K562 (cell line): Measurements from ENCODE around the gene SPAG7. TPM values are rescaled to one million over a fixed set of nuclear protein-coding genes. Genes with fewer than 3 reads are reported as not detected.

ENCODE experiments used
- ARID1B ChIP-seq: fragments of 450-650 bp; IDR thresholded peaks from 2 replicates; pipeline ENCODE4 v1.6.1; 2016; ENCODE audit warnings: antibody characterized with exemption, mild to moderate bottlenecking, inconsistent platforms
- C11orf30 ChIP-seq: fragments of 450-650 bp; IDR thresholded peaks from 2 replicates; pipeline ENCODE4 v1.6.1; 2016; ENCODE audit warnings: low read depth, mild to moderate bottlenecking
- CBX8 ChIP-seq: fragments of 200-600 bp; sonication (generic); IDR thresholded peaks from 2 replicates; pipeline ENCODE4 v1.6.1; 2012; ENCODE audit warnings: borderline replicate concordance, mixed run types, low read depth, mild to moderate bottlenecking, moderate library complexity, mixed read lengths, low read length, control low read depth, inconsistent platforms; ENCODE audit not compliant: poor library complexity, severe bottlenecking; ENCODE audit errors: extremely low read depth
- CCNT2 ChIP-seq: IDR thresholded peaks from 2 replicates; pipeline ENCODE4 v1.6.1; 2011; ENCODE audit warnings: borderline replicate concordance, low read depth, mild to moderate bottlenecking, moderate library complexity, mixed read lengths, low read length; ENCODE audit not compliant: insufficient read length; ENCODE audit errors: extremely low read depth
- DPF2 ChIP-seq: fragments of 450-650 bp; IDR thresholded peaks from 2 replicates; pipeline ENCODE4 v1.6.1; 2016
- EP300 ChIP-seq: IDR thresholded peaks from 2 replicates; pipeline ENCODE4 v1.6.1; 2012; ENCODE audit warnings: low read length, improper control_type of control experiment
- FOS ChIP-seq: IDR thresholded peaks from 3 replicates; pipeline ENCODE4 v1.6.1; 2011; ENCODE audit not compliant: insufficient read length; ENCODE audit errors: extremely low read depth
- GABPA ChIP-seq: fragments of 200-800 bp; sonication (Bioruptor generic); conservative IDR thresholded peaks from 2 replicates; pipeline ENCODE4 v1.6.1; 2016; ENCODE audit warnings: low read depth, missing genetic modification characterization, missing compliant biosample characterization
- HDAC2 ChIP-seq: fragments of 450-650 bp; IDR thresholded peaks from 2 replicates; pipeline ENCODE4 v1.6.1; 2016; ENCODE audit warnings: mild to moderate bottlenecking
- HMBOX1 ChIP-seq: sonication (generic); IDR thresholded peaks from 2 replicates; pipeline ENCODE4 v1.6.1; 2016
- JUN ChIP-seq, 2 experiments: sonication (generic) in 1 of 2; formaldehyde crosslinking in 1 of 2; IDR thresholded peaks; 2 replicates each; pipeline versions ENCODE4 v1.6.1 to v1.8.0; 2012 to 2022; ENCODE audit warnings: borderline replicate concordance in 2 of 2, mild to moderate bottlenecking in 2 of 2, improper control_type of control experiment in 1 of 2, low read depth in 1 of 2, low read length in 1 of 2, missing genetic modification reagents in 1 of 2
- POLR2A ChIP-seq: fragments of 450-650 bp; conservative IDR thresholded peaks from 2 replicates; pipeline ENCODE4 v1.6.1; 2016
- POLR2B ChIP-seq: fragments of 450-650 bp; IDR thresholded peaks from 2 replicates; pipeline ENCODE4 v1.6.1; 2018; ENCODE audit warnings: low read depth; ENCODE audit not compliant: partially characterized antibody
- PTRF ChIP-seq: fragments of 450-650 bp; IDR thresholded peaks from 2 replicates; pipeline ENCODE4 v1.6.1; 2016; ENCODE audit warnings: mild to moderate bottlenecking, missing genetic modification characterization, missing compliant biosample characterization
- RBM25 ChIP-seq: fragments of 200-400 bp; formaldehyde crosslinking; IDR thresholded peaks from 2 replicates; pipeline ENCODE4 v1.6.1; 2018; ENCODE audit warnings: low read length, low read depth, moderate library complexity; ENCODE audit not compliant: severe bottlenecking
- SMARCA4 ChIP-seq: fragments of 450-650 bp; IDR thresholded peaks from 2 replicates; pipeline ENCODE4 v1.6.1; 2016
- SMARCE1 ChIP-seq: fragments of 450-650 bp; IDR thresholded peaks from 2 replicates; pipeline ENCODE4 v1.7.1; 2016; ENCODE audit warnings: mild to moderate bottlenecking
- STAT5A ChIP-seq: IDR thresholded peaks from 2 replicates; pipeline ENCODE4 v1.6.1; 2012; ENCODE audit warnings: low read length, inconsistent platforms, borderline replicate concordance
- U2AF1 ChIP-seq: fragments of 200-400 bp; formaldehyde crosslinking; optimal IDR thresholded peaks from 2 replicates; pipeline ENCODE3; 2017; ENCODE audit warnings: mild to moderate bottlenecking, low read depth, low read length, moderate library complexity
- YBX1 ChIP-seq: fragments of 450-650 bp; IDR thresholded peaks from 2 replicates; pipeline ENCODE4 v1.7.1; 2016; ENCODE audit warnings: mild to moderate bottlenecking
- polyA plus RNA-seq, 8 experiments: library from polyadenylated mRNA; depleted of rRNA in 4 of 8; stranded (reverse) in 5 of 8; unstranded in 3 of 8; fragments of >200 nt; fragmentation: Nextera tagmentation in 2 of 8; fragmentation: Illumina TruSeq in 1 of 8; extraction: Ambion mirVana in 2 of 8; extraction: Trizol in 1 of 8; gene quantifications; 2 replicates each; pipeline versions ENCODE4 v1.2.1 to v1.2.3, GENCODE V29; 2011 to 2014; ENCODE audit warnings: inconsistent platforms in 1 of 8, missing spikeins in 1 of 8
- total RNA-seq, 7 experiments: library from RNA; depleted of rRNA in 6 of 7; stranded (reverse); fragments of >200 nt in 6 of 7; fragmentation: Illumina TruSeq in 2 of 7; extraction: Trizol in 2 of 7; gene quantifications; 2 replicates each; pipeline versions ENCODE4 v1.2.1 to v1.2.3, GENCODE V29; 2011 to 2021; ENCODE audit warnings: low replicate concordance in 1 of 7
- TF ChIP-seq, protein P1 (sequence below): sonication (generic); formaldehyde crosslinking; IDR thresholded peaks from 2 replicates; pipeline ENCODE4 v1.8.1; 2022; ENCODE audit warnings: missing genetic modification reagents
- TF ChIP-seq, protein P2 (sequence below), 2 experiments: fragments of 450-650 bp; conservative IDR thresholded peaks; 2 replicates each; pipeline ENCODE4 v1.6.1; 2017; ENCODE audit warnings: mild to moderate bottlenecking in 2 of 2, moderate library complexity in 2 of 2
- TF ChIP-seq, protein P3 (sequence below): fragments of 250-450 bp; sonication (Bioruptor Pico); IDR thresholded peaks from 2 replicates; pipeline ENCODE4 v1.8.0; 2022; ENCODE audit warnings: moderate library complexity, mild to moderate bottlenecking, inconsistent platforms

The SPAG7 gene
- total and polyA plus RNA-seq, 9 of the 15 experiments (the other 6 are each of a cell fraction or from before 2014, with no cell fraction given): 5.6 to 53.5 (median 36.3) TPM

- TF ChIP-seq, protein P1, sequence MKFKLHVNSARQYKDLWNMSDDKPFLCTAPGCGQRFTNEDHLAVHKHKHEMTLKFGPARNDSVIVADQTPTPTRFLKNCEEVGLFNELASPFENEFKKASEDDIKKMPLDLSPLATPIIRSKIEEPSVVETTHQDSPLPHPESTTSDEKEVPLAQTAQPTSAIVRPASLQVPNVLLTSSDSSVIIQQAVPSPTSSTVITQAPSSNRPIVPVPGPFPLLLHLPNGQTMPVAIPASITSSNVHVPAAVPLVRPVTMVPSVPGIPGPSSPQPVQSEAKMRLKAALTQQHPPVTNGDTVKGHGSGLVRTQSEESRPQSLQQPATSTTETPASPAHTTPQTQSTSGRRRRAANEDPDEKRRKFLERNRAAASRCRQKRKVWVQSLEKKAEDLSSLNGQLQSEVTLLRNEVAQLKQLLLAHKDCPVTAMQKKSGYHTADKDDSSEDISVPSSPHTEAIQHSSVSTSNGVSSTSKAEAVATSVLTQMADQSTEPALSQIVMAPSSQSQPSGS: no peak
- TF ChIP-seq HDAC2 (0 out of 2 replicates have a peak, but pooled peaks have one; percentile 29), CBX8 (no peak), FOS (peak; percentile 37), SMARCA4 (peak; percentile 60; the same call in 1 of the 2 replicates), PTRF (tag) (no peak), U2AF1 (no peak), GABPA (tag) (0 out of 2 replicates have a peak, but pooled peaks have one; percentile 5), RBM25 (no peak), STAT5A (no peak), POLR2B (peak; percentile 26), HMBOX1 (peak; percentile 59), C11orf30 (peak; percentile 39), EP300 (peak; percentile 32; the same call in 1 of the 2 replicates), DPF2 (peak; percentile 68), JUN (IDR thresholded peaks at IDR 0.05; ENCODE audit: borderline replicate concordance, low read depth, low read length) (peak; percentile 93), JUN (CRISPR knock-in tag; IDR thresholded peaks at IDR 0.05; ENCODE audit: borderline replicate concordance) (no peak), POLR2A (peak; percentile 73), ARID1B (peak; percentile 63; the same call in 1 of the 2 replicates), CCNT2 (peak; percentile 67), SMARCE1 (peak; percentile 60), YBX1 (no peak)
- TF ChIP-seq, protein P2, sequence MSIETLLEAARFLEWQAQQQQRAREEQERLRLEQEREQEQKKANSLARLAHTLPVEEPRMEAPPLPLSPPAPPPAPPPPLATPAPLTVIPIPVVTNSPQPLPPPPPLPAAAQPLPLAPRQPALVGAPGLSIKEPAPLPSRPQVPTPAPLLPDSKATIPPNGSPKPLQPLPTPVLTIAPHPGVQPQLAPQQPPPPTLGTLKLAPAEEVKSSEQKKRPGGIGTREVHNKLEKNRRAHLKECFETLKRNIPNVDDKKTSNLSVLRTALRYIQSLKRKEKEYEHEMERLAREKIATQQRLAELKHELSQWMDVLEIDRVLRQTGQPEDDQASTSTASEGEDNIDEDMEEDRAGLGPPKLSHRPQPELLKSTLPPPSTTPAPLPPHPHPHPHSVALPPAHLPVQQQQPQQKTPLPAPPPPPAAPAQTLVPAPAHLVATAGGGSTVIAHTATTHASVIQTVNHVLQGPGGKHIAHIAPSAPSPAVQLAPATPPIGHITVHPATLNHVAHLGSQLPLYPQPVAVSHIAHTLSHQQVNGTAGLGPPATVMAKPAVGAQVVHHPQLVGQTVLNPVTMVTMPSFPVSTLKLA (conservative IDR thresholded peaks at IDR 0.05): peak in 1 of 2 experiments; percentile 43; a peak in 1 of 4 replicates
- TF ChIP-seq, protein P3, sequence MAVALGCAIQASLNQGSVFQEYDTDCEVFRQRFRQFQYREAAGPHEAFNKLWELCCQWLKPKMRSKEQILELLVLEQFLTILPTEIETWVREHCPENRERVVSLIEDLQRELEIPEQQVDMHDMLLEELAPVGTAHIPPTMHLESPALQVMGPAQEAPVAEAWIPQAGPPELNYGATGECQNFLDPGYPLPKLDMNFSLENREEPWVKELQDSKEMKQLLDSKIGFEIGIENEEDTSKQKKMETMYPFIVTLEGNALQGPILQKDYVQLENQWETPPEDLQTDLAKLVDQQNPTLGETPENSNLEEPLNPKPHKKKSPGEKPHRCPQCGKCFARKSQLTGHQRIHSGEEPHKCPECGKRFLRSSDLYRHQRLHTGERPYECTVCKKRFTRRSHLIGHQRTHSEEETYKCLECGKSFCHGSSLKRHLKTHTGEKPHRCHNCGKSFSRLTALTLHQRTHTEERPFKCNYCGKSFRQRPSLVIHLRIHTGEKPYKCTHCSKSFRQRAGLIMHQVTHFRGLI (CRISPR knock-in tag): no peak
Observed at GRCh38 chr17:4945176-4945943, 22.3 kb downstream of the SPAG7 start (continued).
